Measurements from ENCODE around the gene NOTCH2NLA. TPM values are rescaled to one million over a fixed set of nuclear protein-coding genes. Genes with fewer than 3 reads are reported as not detected.
"Not testable (repeated sequence)": the region's sequence is repeated elsewhere in the genome, so short reads cannot be mapped to it uniquely, and the experiment has no call there.

The NOTCH2NLA gene
- total RNA-seq, result 10 to 100 TPM in 8 of 10 donors, 1 to 10 TPM in 2; 6.6 to 18.4 (median 10.8) TPM
- polyA plus RNA-seq, result 10 to 100 TPM in 1 of 2 donors, 1 to 10 TPM in 1; 6.3 to 10.9 TPM
- long read RNA-seq, donor 1, partial matches to known transcripts, result 1 of 6 reads
- long read RNA-seq, donor 1, other reads (novel, unspliced or antisense), result 1 of 6 reads
- long read RNA-seq, donor 2, transcript NOTCH2NLA-201 (5 exons, 1,874 nt), result major isoform, 6 of 8 reads
- long read RNA-seq, donor 2, partial matches to known transcripts, result 0 of 8 reads
- long read RNA-seq, donor 2, other reads (novel, unspliced or antisense), result 2 of 8 reads
- long read RNA-seq, donor 3, partial matches to known transcripts, result 0 of 1 reads
- long read RNA-seq, donor 3, other reads (novel, unspliced or antisense), result 1 of 1 reads

- 1% methylated on average over 14 of the region's 72 CpGs; no CpG with 5 or more reads in 1 of the 2 donors for WGBS, 2 donors
- not testable (repeated sequence) for H3K27me3 ChIP-seq
Observed at GRCh38 chr1:146228710-146229477, at the start of gene NOTCH2NLA. Gene NOTCH2NLA, minus strand, starts transcription at chr1:146229021. Its CDS starts 39,684 bp downstream, at chr1:146189337.

GRCh38 chr1:146278346-146278745 is 49.5 kb upstream of the NOTCH2NLA start:
- H3K4me1 ChIP-seq; H3K4me3 ChIP-seq; H3K9me3 ChIP-seq; H3K27me3 ChIP-seq; DNase-seq; H3K36me3 ChIP-seq; intact Hi-C loops (cut with DNase I); H3K27ac ChIP-seq: not testable (repeated sequence)
- WGBS, 2 donors, result no CpG with 5 or more reads among the region's 3 CpGs
- peak in 7 of 8 donors; percentile 58 to 75 (median 70) for ATAC-seq

More at GRCh38 chr1:146228710-146229477, at the start of gene NOTCH2NLA:
- H3K9me3 ChIP-seq; H3K36me3 ChIP-seq; intact Hi-C loops (cut with DNase I); H3K4me1 ChIP-seq: not testable (repeated sequence)
- DNase-seq, result peak; percentile 10 to 33
- Histone ChIP-seq H3K27ac (peak within 1 kb of the TSS; percentile 58 to 87 (median 76)), H3K4me3 (peak within 1 kb of the TSS; percentile 21 to 68 (median 58))
- peak in 6 of 8 donors; percentile 55 to 86 (median 68) for ATAC-seq

- ATAC-seq, result peak in 2 of 8 donors; percentile 36 to 37
- H3K27ac ChIP-seq; H3K4me1 ChIP-seq; H3K36me3 ChIP-seq; H3K4me3 ChIP-seq; H3K27me3 ChIP-seq; H3K9me3 ChIP-seq; intact Hi-C loops (cut with DNase I); DNase-seq: not testable (repeated sequence)
- no CpG with 5 or more reads among the region's 2 CpGs for WGBS, 2 donors
Observed at GRCh38 chr1:146277087-146277486, 48.3 kb upstream of the NOTCH2NLA start.

- DNase-seq; H3K27ac ChIP-seq; H3K4me3 ChIP-seq; H3K9me3 ChIP-seq; H3K4me1 ChIP-seq; H3K27me3 ChIP-seq; H3K36me3 ChIP-seq; ATAC-seq; intact Hi-C loops (cut with DNase I): not testable (repeated sequence)
- no CpG with 5 or more reads among the region's 3 CpGs for WGBS, 2 donors
Observed at GRCh38 chr1:146274083-146274482, 45.3 kb upstream of the NOTCH2NLA start.

GRCh38 chr1:146273194-146273593 is 44.4 kb upstream of the NOTCH2NLA start:
- DNase-seq; ATAC-seq; H3K27ac ChIP-seq; H3K27me3 ChIP-seq; H3K9me3 ChIP-seq; H3K4me3 ChIP-seq; H3K4me1 ChIP-seq; intact Hi-C loops (cut with DNase I); H3K36me3 ChIP-seq: not testable (repeated sequence)
- no CpG with 5 or more reads among the region's 5 CpGs for WGBS, 2 donors

GRCh38 chr1:146272734-146273133 is 43.9 kb upstream of the NOTCH2NLA start:
- intact Hi-C loops (cut with DNase I); H3K9me3 ChIP-seq; H3K27me3 ChIP-seq; H3K4me1 ChIP-seq; H3K27ac ChIP-seq; ATAC-seq; DNase-seq; H3K4me3 ChIP-seq; H3K36me3 ChIP-seq: not testable (repeated sequence)
- no CpG with 5 or more reads among the region's 3 CpGs for WGBS, 2 donors

- ATAC-seq; H3K4me1 ChIP-seq; H3K27me3 ChIP-seq; H3K4me3 ChIP-seq; DNase-seq; H3K36me3 ChIP-seq; H3K9me3 ChIP-seq; H3K27ac ChIP-seq; intact Hi-C loops (cut with DNase I): not testable (repeated sequence)
- WGBS, 2 donors, result no CpG with 5 or more reads among the region's 2 CpGs
Observed at GRCh38 chr1:146271977-146272376, 43.2 kb upstream of the NOTCH2NLA start.

- H3K4me1 ChIP-seq; DNase-seq; H3K36me3 ChIP-seq; H3K27ac ChIP-seq; H3K4me3 ChIP-seq; ATAC-seq; H3K27me3 ChIP-seq; H3K9me3 ChIP-seq; intact Hi-C loops (cut with DNase I): not testable (repeated sequence)
- WGBS, 2 donors, result no CpG with 5 or more reads among the region's 9 CpGs
Observed at GRCh38 chr1:146270129-146270528, 41.3 kb upstream of the NOTCH2NLA start.

- ATAC-seq; H3K36me3 ChIP-seq; intact Hi-C loops (cut with DNase I); H3K4me1 ChIP-seq; H3K27me3 ChIP-seq; H3K4me3 ChIP-seq; DNase-seq; H3K27ac ChIP-seq; H3K9me3 ChIP-seq: not testable (repeated sequence)
- no CpG with 5 or more reads among the region's 2 CpGs for WGBS, 2 donors
Observed at GRCh38 chr1:146266179-146266748, 37.4 kb upstream of the NOTCH2NLA start.

- no CpG with 5 or more reads among the region's 3 CpGs for WGBS, 2 donors
- H3K4me1 ChIP-seq; H3K27ac ChIP-seq; H3K4me3 ChIP-seq; intact Hi-C loops (cut with DNase I); H3K27me3 ChIP-seq; H3K36me3 ChIP-seq; H3K9me3 ChIP-seq; DNase-seq: not testable (repeated sequence)
- ATAC-seq, result peak in 1 of 8 donors; percentile 41
Observed at GRCh38 chr1:146264761-146265160, 35.9 kb upstream of the NOTCH2NLA start.
